Activated T-helper 1 cell treated with anti-CD3 and anti-CD28 coated beads, Interleukin-12 subunit alpha, Interleukin-12 subunit beta, Interleukin-2, Interleukin-4 antibody, amounts not matched to agents 30 ng/mL and 10 ng/mL and 1 ng/mL, durations not matched to agents 14 hours and 24 hours and 36 hours (primary cell): ENCODE data around the gene WDR5. TPM values are rescaled to one million over a fixed set of nuclear protein-coding genes. Genes with fewer than 3 reads are reported as not detected.

Experiments used
- DNase-seq: peaks from one replicate; pipeline ENCODE4 v3.0.0; 2021; ENCODE audit warnings: low spot score
- H3K27ac Mint-ChIP-seq: one replicate; pipeline ENCODE4 v1.8.0; 2021; ENCODE audit warnings: mild to moderate bottlenecking, mixed read lengths
- H3K27me3 Mint-ChIP-seq: one replicate; pipeline ENCODE4 v1.8.0; 2022; ENCODE audit warnings: mild to moderate bottlenecking, moderate library complexity, mixed read lengths; ENCODE audit not compliant: insufficient read depth
- H3K36me3 Mint-ChIP-seq: one replicate; pipeline ENCODE4 v1.8.0; 2021; ENCODE audit warnings: low read depth, mixed read lengths
- H3K4me1 Mint-ChIP-seq: one replicate; pipeline ENCODE4 v1.8.0; 2021; ENCODE audit warnings: low read depth, mixed read lengths
- H3K4me3 Mint-ChIP-seq: one replicate; pipeline ENCODE4 v1.8.0; 2021; ENCODE audit warnings: mild to moderate bottlenecking, moderate library complexity, mixed read lengths
- H3K9me3 Mint-ChIP-seq: one replicate; pipeline ENCODE4 v1.8.0; 2021; ENCODE audit warnings: mixed read lengths
- intact Hi-C: fragments of 100-400 bp; cut with micrococcal nuclease; formaldehyde crosslinking; loops from one replicate; pipeline ENCODE4 v1.15.1; 2024
- total RNA-seq: library from RNA; stranded (reverse); gene quantifications from 2 replicates; pipeline ENCODE4 v1.2.3, GENCODE V29; 2022

The WDR5 gene
- total RNA-seq, 1 donor from 2014 or later: 71.3 TPM

DNA sequence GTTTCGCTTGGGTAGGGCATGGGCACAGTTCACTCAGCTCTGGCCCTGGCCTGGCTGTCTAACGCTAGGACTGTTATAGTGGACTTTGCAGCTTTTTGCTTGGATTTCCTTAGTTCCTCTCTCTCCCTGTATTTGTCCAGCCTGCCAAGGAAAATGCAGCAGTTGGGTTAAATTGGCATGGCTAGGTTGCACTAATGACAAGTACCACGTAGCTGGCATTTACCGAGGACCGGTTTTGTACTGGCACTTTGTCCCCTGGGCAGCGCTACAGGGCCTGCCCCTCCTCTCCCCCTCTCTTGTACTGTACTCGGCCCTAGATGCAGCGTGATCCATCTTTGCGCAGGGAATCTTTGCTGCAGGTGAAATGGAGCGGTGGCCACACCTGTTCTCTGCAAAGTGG, 2.4 kb downstream of the WDR5 start:
- Mint-ChIP-seq H3K9me3 (no peaks in the 10 kb centered on the region), H3K4me1 (peaks cover 29% of the 10 kb centered on the region), H3K27me3 (no peaks in the 10 kb centered on the region), H3K36me3 (peaks cover 36% of the 10 kb centered on the region), H3K27ac (peak overlapping the region; percentile 50), H3K4me3 (peak overlapping the region; percentile 66)
- intact Hi-C loops: no loop called here
- no peak for DNase-seq

DNA sequence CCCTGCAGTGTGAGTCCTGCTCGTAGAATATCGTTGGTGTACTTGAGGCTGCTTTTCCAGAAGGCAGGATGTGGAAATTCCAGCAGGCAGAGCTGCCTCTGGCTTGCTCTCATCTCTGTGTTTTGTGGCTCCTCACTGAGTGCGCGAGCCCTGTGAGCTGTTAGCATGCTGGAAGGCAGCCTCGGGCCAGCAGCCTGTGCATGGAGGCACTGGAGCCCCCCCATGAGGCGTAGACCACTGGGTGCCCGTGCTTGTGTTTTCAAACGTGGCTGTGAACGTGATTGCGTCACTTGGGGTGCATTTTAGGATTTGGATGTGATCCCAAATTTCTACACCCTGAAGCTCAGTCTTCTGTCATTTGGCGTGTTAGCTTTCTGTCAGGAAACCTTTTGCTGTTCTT, 3.2 kb downstream of the WDR5 start:
- Mint-ChIP-seq H3K4me3 (peak overlapping the region; percentile 66), H3K4me1 (peaks cover 23% of the 10 kb centered on the region), H3K27ac (no peak overlapping the region), H3K36me3 (peaks cover 36% of the 10 kb centered on the region), H3K27me3 (no peaks in the 10 kb centered on the region), H3K9me3 (no peaks in the 10 kb centered on the region)
- intact Hi-C loops: no loop called here
- no peak for DNase-seq

DNA sequence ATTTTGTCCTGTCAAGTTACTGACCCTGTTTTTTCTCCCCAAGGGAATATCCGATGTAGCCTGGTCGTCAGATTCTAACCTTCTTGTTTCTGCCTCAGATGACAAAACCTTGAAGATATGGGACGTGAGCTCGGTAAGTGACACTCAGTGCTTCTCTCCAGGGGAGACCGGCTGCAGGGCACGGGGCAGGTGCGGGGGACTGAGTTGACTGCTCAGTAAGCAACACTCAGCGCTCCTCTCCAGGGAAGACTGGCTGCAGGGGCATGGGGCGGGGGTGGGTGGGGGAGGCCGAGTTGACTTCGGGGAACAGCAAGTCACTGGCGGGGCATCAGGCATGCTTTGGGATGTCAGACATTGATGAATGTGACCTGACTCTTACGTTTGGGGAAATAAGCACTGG, 6.0 kb downstream of the WDR5 start:
- no peak overlapping the region for H3K4me3 Mint-ChIP-seq
- H3K36me3 Mint-ChIP-seq: peaks cover 44% of the 10 kb centered on the region
- H3K27ac Mint-ChIP-seq: no peak overlapping the region
- peaks cover 19% of the 10 kb centered on the region for H3K4me1 Mint-ChIP-seq
- H3K9me3 Mint-ChIP-seq: no peaks in the 10 kb centered on the region
- H3K27me3 Mint-ChIP-seq: no peaks in the 10 kb centered on the region
- intact Hi-C loops: no loop called here
- no peak for DNase-seq

DNA sequence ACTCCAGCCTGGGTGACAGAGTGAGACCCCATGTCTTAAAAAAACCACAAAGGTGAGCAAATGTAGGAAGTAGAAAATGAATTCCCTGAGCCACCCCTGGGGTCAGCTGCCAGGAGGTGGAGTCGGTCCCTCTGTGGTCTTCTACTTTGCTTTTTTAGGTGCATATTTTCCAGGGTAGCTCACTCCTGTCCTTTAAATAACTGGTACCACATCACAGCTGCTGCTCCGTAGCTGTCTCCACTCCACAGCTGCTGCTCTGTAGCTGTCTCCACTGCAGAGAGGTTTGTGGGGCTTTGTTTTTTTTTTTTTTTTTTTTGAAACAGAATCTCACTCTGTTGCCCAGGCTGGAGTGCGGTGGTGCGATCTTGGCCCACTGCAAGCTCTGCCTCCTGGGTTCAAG, 8.9 kb downstream of the WDR5 start:
- intact Hi-C loops: no loop called here
- H3K4me1 Mint-ChIP-seq: peaks cover 13% of the 10 kb centered on the region
- H3K9me3 Mint-ChIP-seq: no peaks in the 10 kb centered on the region
- H3K36me3 Mint-ChIP-seq: peaks cover 51% of the 10 kb centered on the region
- H3K27me3 Mint-ChIP-seq: no peaks in the 10 kb centered on the region
- DNase-seq: no peak
- no peak overlapping the region for H3K27ac Mint-ChIP-seq
- no peak overlapping the region for H3K4me3 Mint-ChIP-seq

DNA sequence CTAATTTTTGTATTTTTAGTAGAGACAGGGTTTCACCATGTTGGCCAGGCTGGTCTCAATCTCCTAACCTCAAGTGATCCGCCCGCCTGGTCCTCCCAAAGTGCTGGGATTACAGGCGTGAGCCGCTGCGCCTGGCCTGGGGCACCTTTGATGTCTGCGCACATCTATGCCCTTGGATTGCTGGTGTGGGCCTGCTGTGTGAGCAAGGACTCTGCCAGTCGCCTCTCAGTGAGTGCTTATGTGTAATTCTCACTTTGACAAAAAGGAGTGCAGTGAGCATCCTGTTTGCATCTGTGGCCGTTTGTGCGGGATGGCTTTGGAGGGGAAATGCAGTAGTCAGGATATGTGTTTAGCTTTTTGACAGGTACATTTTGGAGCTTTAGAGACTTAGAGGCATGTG, 9.4 kb downstream of the WDR5 start:
- Mint-ChIP-seq H3K27me3 (no peaks in the 10 kb centered on the region), H3K36me3 (peaks cover 46% of the 10 kb centered on the region), H3K4me1 (peaks cover 13% of the 10 kb centered on the region), H3K4me3 (no peak overlapping the region), H3K27ac (no peak overlapping the region), H3K9me3 (no peaks in the 10 kb centered on the region)
- intact Hi-C loops: no loop called here
- DNase-seq: no peak

DNA sequence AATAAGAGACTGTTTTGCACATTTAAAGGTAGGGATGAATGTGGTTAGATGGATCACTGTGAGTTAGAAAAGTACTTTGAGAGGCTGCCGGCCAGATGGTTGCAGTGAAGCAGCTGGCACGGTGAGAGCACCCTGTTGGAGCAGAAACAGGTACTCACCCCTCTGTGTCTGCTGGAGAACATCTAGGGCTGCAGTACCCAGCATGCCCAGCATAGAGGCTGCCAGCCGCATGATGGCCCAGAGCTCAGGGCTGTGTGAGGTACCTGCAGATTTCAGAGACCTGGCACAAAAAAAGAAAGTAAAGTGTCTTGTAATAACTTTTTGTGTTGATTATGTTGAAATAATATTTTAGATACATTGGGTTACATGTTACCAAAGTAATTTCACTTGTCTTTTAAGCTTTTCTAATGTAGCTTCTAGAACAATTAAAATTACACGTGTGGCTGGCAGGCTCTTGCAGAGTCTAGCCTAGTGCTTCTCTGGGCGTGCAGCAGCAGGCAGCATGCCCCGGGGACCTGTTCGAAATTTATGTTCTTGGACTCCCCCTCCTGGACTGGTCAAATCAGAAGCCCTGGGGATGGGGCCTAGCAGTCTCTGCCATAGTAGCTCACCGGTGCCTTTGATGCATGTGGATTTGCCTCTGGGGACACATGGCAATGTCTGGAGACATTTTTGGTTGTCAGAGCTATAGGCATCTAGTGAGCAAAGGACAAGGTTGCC, 11.1 kb downstream of the WDR5 start:
- no peak for DNase-seq
- peaks cover 13% of the 10 kb centered on the region for H3K4me1 Mint-ChIP-seq
- no peak overlapping the region for H3K4me3 Mint-ChIP-seq
- intact Hi-C loops: no loop called here
- H3K27me3 Mint-ChIP-seq: no peaks in the 10 kb centered on the region
- peaks cover 42% of the 10 kb centered on the region for H3K36me3 Mint-ChIP-seq
- no peak overlapping the region for H3K27ac Mint-ChIP-seq
- no peaks in the 10 kb centered on the region for H3K9me3 Mint-ChIP-seq

DNA sequence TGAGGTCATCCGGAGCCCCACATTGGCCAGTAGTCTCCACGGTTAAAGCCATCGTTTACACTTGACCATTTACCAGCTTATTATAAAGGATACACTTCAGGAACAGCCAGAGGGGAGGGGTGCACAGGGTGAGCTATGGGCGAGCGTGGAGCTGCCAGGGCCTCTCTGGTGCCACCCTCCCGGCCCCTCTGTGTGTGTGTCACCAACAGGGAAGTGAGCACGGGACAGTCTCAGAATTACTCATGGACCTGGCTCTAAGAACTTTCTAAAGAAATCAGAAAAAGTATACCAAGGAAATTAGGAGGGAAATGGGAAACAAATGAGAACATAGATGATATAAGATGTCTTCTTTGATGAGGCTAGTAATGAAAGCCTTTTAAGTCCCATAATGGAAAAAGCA, 13.5 kb downstream of the WDR5 start:
- Mint-ChIP-seq H3K27me3 (no peaks in the 10 kb centered on the region), H3K9me3 (no peaks in the 10 kb centered on the region), H3K27ac (no peak overlapping the region), H3K4me1 (peaks cover 13% of the 10 kb centered on the region), H3K36me3 (peaks cover 33% of the 10 kb centered on the region), H3K4me3 (no peak overlapping the region)
- no peak for DNase-seq
- intact Hi-C loops: no loop called here

DNA sequence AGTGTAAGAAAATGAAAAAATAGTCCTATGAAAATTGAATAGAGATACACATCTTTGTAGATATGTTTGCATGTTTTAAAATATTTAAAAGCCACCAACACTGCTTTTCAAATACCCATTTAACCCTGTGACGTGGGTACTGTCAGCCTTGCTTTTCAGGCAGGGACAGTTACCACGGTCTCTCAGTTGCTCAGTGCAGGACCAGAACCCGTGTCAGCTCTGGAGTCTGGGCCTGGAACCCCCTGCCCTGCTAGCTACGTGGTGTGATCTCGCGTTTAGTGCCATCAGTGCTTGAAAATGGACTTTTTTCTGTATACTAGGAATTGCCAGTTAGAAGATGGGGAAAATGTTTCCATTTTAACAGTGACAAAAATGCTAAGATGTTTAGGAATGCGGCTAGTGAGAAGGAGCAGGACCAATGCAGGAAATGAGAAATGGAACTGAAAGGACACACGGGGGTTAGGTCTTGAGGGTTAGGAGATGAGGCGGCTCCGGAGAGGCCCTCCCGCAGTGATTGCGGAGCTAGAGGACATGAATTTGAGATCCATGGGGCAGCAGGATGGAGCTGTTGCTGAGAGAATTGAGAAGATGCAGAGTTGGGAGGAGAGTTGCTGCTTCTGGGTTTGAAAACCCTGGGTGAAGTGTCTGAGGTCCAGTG, 14.8 kb downstream of the WDR5 start:
- H3K4me1 Mint-ChIP-seq: peaks cover 13% of the 10 kb centered on the region
- no peak overlapping the region for H3K27ac Mint-ChIP-seq
- H3K36me3 Mint-ChIP-seq: peaks cover 34% of the 10 kb centered on the region
- H3K4me3 Mint-ChIP-seq: no peak overlapping the region
- DNase-seq: no peak
- no peaks in the 10 kb centered on the region for H3K9me3 Mint-ChIP-seq
- no peaks in the 10 kb centered on the region for H3K27me3 Mint-ChIP-seq
- intact Hi-C loops: no loop called here

DNA sequence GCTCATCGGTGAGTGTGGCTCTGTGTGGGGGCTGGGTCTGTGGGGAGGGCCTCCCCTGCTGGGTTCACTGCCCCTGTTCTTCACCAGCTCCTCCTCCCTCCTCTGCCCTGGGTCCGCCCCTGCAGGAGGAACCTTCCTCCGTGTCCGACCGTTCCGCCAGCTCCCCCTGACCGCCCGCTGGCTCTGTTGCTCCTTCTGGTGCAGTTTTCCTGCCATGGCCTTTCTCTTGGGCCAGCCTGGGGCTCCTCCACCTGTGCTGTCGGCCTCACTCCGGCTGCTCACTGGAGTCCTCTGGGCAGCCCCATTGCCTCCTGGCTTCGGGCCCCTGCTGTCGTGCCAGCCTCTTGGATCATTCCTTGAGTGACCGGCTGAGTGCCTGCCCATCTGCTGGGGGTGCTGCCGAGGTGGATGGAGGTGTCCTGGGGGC, 16.2 kb downstream of the WDR5 start:
- intact Hi-C loops: no loop called here
- peaks cover 33% of the 10 kb centered on the region for H3K36me3 Mint-ChIP-seq
- no peak overlapping the region for H3K4me3 Mint-ChIP-seq
- H3K27ac Mint-ChIP-seq: no peak overlapping the region
- H3K9me3 Mint-ChIP-seq: no peaks in the 10 kb centered on the region
- peaks cover 8% of the 10 kb centered on the region for H3K4me1 Mint-ChIP-seq
- no peaks in the 10 kb centered on the region for H3K27me3 Mint-ChIP-seq
- no peak for DNase-seq

DNA sequence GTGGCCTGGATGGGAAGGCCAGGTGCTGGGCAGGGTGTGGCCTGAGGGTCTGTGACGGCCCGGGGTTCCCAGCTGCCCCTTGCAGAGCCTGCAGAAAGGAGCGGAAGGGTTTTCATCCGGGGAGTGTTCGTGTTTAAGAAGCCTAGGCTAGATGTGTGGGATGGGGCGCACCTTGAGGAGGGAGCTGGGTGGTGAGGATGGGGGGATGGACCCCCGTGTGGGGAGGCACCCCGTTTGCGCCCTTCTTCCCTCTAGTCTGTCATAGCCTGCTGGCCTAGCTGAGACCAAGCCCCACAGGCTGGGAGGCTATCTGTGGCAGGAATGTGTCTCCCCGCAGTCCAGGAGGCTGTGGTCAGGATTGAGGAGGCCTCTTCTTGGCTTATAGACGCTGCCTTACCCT, 16.6 kb downstream of the WDR5 start:
- no peaks in the 10 kb centered on the region for H3K27me3 Mint-ChIP-seq
- peaks cover 32% of the 10 kb centered on the region for H3K36me3 Mint-ChIP-seq
- intact Hi-C loops: no loop called here
- no peak for DNase-seq
- no peak overlapping the region for H3K4me3 Mint-ChIP-seq
- no peaks in the 10 kb centered on the region for H3K9me3 Mint-ChIP-seq
- H3K27ac Mint-ChIP-seq: no peak overlapping the region
- H3K4me1 Mint-ChIP-seq: peaks cover 8% of the 10 kb centered on the region

DNA sequence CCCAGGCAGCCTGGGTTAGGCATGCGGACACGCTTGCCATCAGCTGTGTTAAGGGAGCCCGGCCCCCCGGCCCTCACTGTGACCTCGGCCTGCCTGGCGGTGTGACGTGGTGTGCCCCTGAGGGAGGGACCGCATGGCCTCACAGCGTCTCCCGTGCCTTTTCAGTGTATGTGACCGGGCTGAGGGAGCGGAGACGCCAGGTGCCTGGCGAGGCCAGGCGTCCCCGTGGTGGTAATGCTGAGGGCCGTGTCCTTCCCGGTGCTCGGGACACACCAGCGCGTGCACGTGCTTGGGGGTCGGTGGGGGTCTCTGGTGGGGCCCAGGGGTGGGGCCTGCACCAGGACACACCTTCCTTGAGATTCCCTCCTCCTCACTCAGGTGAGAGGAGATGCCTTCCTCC, 17.6 kb downstream of the WDR5 start:
- H3K4me1 Mint-ChIP-seq: peaks cover 4% of the 10 kb centered on the region
- DNase-seq: no peak
- peaks cover 34% of the 10 kb centered on the region for H3K36me3 Mint-ChIP-seq
- intact Hi-C loops: no loop called here
- H3K9me3 Mint-ChIP-seq: no peaks in the 10 kb centered on the region
- H3K27ac Mint-ChIP-seq: no peak overlapping the region
- no peak overlapping the region for H3K4me3 Mint-ChIP-seq
- no peaks in the 10 kb centered on the region for H3K27me3 Mint-ChIP-seq

DNA sequence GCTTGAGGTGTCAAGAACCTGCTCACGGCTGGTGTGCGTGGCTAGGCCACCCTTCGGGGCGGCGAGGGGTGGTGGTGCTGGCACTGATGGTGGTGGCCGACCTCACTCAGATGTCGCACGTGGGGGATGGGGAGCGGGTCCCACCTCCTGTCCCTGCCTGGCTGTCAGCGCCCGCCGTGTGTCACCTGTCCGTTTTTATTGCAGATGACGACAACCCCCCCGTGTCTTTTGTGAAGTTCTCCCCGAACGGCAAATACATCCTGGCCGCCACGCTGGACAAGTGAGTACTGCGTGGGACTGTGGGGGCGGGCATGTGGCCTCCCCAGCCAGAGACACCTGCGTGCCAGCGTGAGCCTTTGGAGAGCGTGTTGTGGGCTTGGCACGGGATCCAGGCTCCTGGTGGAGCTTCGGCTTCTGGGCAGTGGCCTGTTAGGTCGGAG, 18.4 kb downstream of the WDR5 start:
- DNase-seq: no peak

DNA sequence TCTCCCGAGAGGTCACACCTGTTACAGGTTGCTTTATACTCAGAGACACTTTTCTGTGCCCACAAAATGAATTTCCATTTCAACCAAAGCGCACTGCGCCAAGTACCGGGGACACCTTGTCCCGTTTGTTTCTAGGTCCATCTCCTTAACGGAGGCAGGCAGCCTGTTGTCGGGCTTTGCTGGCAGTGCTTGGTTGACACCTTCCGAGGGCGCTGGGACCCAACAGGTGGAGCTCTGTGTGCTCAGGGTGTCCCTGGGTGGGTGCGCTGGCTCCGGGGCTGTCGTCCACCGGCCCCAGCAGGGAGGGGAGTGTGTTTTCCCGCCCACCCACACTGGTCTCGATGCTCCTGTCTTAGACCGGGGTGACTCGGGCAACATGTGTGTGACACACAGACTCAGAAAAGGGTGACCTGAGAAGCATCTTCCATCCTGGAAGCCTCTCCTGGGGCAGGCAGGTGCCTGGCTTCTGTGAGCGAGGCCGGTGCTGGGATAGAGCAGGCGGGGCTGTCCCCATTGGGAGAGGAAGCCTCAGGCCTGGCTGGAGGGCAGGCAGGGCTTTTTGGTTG, 20.0 kb downstream of the WDR5 start:
- Mint-ChIP-seq H3K27me3 (no peaks in the 10 kb centered on the region), H3K27ac (no peak overlapping the region), H3K9me3 (no peaks in the 10 kb centered on the region), H3K4me1 (no peaks in the 10 kb centered on the region), H3K4me3 (no peak overlapping the region), H3K36me3 (peaks cover 25% of the 10 kb centered on the region)
- intact Hi-C loops: no loop called here
- DNase-seq: no peak

More for the DNA sequence above, 18.4 kb downstream of the WDR5 start:
- Mint-ChIP-seq H3K9me3 (no peaks in the 10 kb centered on the region), H3K36me3 (peaks cover 29% of the 10 kb centered on the region), H3K27ac (no peak overlapping the region), H3K4me1 (no peaks in the 10 kb centered on the region), H3K27me3 (no peaks in the 10 kb centered on the region), H3K4me3 (no peak overlapping the region)
- intact Hi-C loops: no loop called here
